Transverse colon (tissue), 4 donors: ENCODE results near the gene CMTM7.

Source experiments
- EP300 ChIP-seq: sonication (generic); formaldehyde crosslinking; IDR thresholded peaks from one replicate; pipeline ENCODE4 v1.6.1; 2017; ENCODE audit warnings: antibody characterized with exemption, low read depth
- POLR2A ChIP-seq: fragments of 450-650 bp; IDR thresholded peaks from one replicate; pipeline ENCODE4 v1.6.1; 2016; ENCODE audit warnings: antibody characterized with exemption, mild to moderate bottlenecking, moderate library complexity
- POLR2AphosphoS5 ChIP-seq, 3 donors: sonication (generic); formaldehyde crosslinking; IDR thresholded peaks; one replicate each; pipeline ENCODE4 v1.6.1; 2016; ENCODE audit warnings: antibody characterized with exemption in 3 of 3
- TF ChIP-seq, protein P1 (sequence below), 5 experiments: fragments of 200-600 bp in 3 of 5; fragments of 450-650 bp in 2 of 5; sonication (generic) in 3 of 5; IDR thresholded peaks; 1 replicate in 2 of 5; 2 replicates in 3 of 5; pipeline ENCODE4 v1.5.1; 2016 to 2017; ENCODE audit warnings: antibody characterized with exemption in 5 of 5, inconsistent platforms in 3 of 5, mild to moderate bottlenecking in 2 of 5, moderate library complexity in 1 of 5

DNA sequence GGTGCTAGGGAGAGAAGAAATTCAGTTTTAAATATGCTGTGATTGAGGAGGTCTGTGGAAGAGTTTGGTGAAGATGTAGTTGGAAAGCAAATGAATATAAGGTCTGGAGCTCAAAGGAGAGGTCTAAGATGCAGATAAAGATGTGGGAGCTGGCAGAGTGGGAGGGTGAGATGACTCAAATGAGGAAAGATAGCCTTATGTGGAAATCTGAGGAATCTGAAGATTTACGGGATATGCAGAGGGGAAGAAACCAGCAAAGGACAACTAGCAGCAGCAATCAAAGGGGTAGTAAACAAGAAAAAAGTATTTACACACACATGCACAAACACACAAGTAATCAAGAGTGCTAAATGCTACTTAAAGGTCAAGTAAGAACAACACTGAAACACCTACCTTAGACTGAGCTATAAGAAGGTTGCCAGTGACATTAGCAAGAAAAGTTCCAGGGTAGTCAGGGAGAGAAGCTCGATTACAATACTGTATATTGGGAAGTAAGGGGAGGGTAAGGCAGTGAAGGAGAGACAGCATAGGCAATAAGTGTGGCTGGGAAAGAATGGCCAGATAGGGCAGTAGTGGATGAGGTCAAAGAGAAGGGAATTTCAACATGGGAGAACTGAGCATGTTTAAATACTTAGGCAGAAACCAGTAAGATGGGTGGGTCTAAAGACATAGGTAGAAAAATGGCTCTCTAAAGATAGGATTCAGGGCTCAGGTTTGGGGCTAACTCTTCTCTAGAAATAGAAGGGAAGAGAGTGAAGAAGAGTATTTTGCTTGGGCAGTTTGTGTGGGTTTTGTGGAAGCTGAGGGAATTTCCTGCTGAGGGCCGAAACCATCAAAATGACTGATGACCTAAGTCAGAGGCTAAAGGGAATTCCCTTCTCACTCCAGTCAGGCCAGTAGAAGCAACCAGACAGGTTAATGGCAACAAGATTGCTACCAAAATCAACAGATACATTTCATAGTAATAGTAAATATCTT is 102.1 kb downstream of the CMTM7 start:
- TF ChIP-seq, protein P1, sequence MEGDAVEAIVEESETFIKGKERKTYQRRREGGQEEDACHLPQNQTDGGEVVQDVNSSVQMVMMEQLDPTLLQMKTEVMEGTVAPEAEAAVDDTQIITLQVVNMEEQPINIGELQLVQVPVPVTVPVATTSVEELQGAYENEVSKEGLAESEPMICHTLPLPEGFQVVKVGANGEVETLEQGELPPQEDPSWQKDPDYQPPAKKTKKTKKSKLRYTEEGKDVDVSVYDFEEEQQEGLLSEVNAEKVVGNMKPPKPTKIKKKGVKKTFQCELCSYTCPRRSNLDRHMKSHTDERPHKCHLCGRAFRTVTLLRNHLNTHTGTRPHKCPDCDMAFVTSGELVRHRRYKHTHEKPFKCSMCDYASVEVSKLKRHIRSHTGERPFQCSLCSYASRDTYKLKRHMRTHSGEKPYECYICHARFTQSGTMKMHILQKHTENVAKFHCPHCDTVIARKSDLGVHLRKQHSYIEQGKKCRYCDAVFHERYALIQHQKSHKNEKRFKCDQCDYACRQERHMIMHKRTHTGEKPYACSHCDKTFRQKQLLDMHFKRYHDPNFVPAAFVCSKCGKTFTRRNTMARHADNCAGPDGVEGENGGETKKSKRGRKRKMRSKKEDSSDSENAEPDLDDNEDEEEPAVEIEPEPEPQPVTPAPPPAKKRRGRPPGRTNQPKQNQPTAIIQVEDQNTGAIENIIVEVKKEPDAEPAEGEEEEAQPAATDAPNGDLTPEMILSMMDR (IDR thresholded peaks at IDR 0.05) = no peak
- TF ChIP-seq POLR2AphosphoS5 (IDR thresholded peaks at IDR 0.05) (no peak), POLR2A (no peak), EP300 (no peak)
